KOPT-K1 (cell line): ENCODE results near the gene PDE6D.

Source experiments
- H3K27ac ChIP-seq: fragments of 200-600 bp; sonication (generic); 2 replicates; pipeline ENCODE4 v1.5.1; 2016; ENCODE audit warnings: antibody characterized with exemption, mild to moderate bottlenecking, low read depth, low read length; ENCODE audit not compliant: poor library complexity, severe bottlenecking
- H3K36me3 ChIP-seq: fragments of 200-600 bp; sonication (generic); 2 replicates; pipeline ENCODE4 v1.5.1; 2017; ENCODE audit warnings: antibody characterized with exemption, mild to moderate bottlenecking, low read length, moderate library complexity; ENCODE audit not compliant: insufficient read depth
- H3K9me3 ChIP-seq: fragments of 200-600 bp; sonication (generic); 2 replicates; pipeline ENCODE4 v1.5.1; 2017; ENCODE audit warnings: antibody characterized with exemption, low read length, mild to moderate bottlenecking; ENCODE audit not compliant: insufficient read depth, poor library complexity, severe bottlenecking

The PDE6D gene

GRCh38 chr2:231707927-231708772 lies 72.9 kb downstream of the PDE6D start, which contains the start of gene PTMA:
Gene PTMA (plus strand): TSS chr2:231708525. CDS start chr2:231708707, 182 bp downstream.
- Histone ChIP-seq H3K27ac (peak within 1 kb of the TSS; percentile 98), H3K9me3 (no peaks in the 10 kb centered on the region), H3K36me3 (peaks cover 40% of the 10 kb centered on the region)

GRCh38 chr2:231707625-231707926 lies 73.5 kb downstream of the PDE6D start:
- peaks cover 37% of the 10 kb centered on the region for H3K36me3 ChIP-seq
- no peaks in the 10 kb centered on the region for H3K9me3 ChIP-seq
- peak overlapping the region; percentile 98 for H3K27ac ChIP-seq

GRCh38 chr2:231706731-231707624 lies 74.1 kb downstream of the PDE6D start:
- H3K9me3 ChIP-seq: no peaks in the 10 kb centered on the region

GRCh38 chr2:231704017-231704416 lies 77.1 kb downstream of the PDE6D start:
- peaks cover 4% of the 10 kb centered on the region; the same call in 1 of the 2 replicates for H3K36me3 ChIP-seq
- H3K9me3 ChIP-seq: no peaks in the 10 kb centered on the region
- no peak overlapping the region for H3K27ac ChIP-seq

More at GRCh38 chr2:231706731-231707624, 74.1 kb downstream of the PDE6D start:
- H3K36me3 ChIP-seq: peaks cover 31% of the 10 kb centered on the region
- H3K27ac ChIP-seq: peak overlapping the region; percentile 98

- Histone ChIP-seq H3K9me3 (no peaks in the 10 kb centered on the region), H3K27ac (no peak overlapping the region), H3K36me3 (no peaks in the 10 kb centered on the region)
These were observed 79.4 kb downstream of the PDE6D start for GRCh38 chr2:231701456-231702373.

GRCh38 chr2:231699006-231699405 lies 82.1 kb downstream of the PDE6D start:
- Histone ChIP-seq H3K27ac (no peak overlapping the region), H3K36me3 (no peaks in the 10 kb centered on the region), H3K9me3 (no peaks in the 10 kb centered on the region)

- Histone ChIP-seq H3K27ac (no peak overlapping the region), H3K36me3 (no peaks in the 10 kb centered on the region), H3K9me3 (no peaks in the 10 kb centered on the region)
These were observed 85.1 kb downstream of the PDE6D start for GRCh38 chr2:231696004-231696367.

GRCh38 chr2:231693956-231694355 lies 87.1 kb downstream of the PDE6D start:
- H3K36me3 ChIP-seq: no peaks in the 10 kb centered on the region
- H3K27ac ChIP-seq: no peak overlapping the region
- no peaks in the 10 kb centered on the region for H3K9me3 ChIP-seq

GRCh38 chr2:231692847-231693246 lies 88.2 kb downstream of the PDE6D start:
- H3K27ac ChIP-seq: no peak overlapping the region
- H3K36me3 ChIP-seq: no peaks in the 10 kb centered on the region

GRCh38 chr2:231691251-231691772 lies 89.8 kb downstream of the PDE6D start:
- no peak overlapping the region for H3K27ac ChIP-seq

More at GRCh38 chr2:231692847-231693246, 88.2 kb downstream of the PDE6D start:
- H3K9me3 ChIP-seq: no peaks in the 10 kb centered on the region

GRCh38 chr2:231689124-231689893 lies 91.8 kb downstream of the PDE6D start:
- Histone ChIP-seq H3K9me3 (no peaks in the 10 kb centered on the region), H3K36me3 (no peaks in the 10 kb centered on the region), H3K27ac (no peak overlapping the region)

More at GRCh38 chr2:231691251-231691772, 89.8 kb downstream of the PDE6D start:
- no peaks in the 10 kb centered on the region for H3K36me3 ChIP-seq
- no peaks in the 10 kb centered on the region for H3K9me3 ChIP-seq

- no peaks in the 10 kb centered on the region for H3K36me3 ChIP-seq
- H3K27ac ChIP-seq: no peak overlapping the region
- H3K9me3 ChIP-seq: no peaks in the 10 kb centered on the region
These were observed 92.4 kb downstream of the PDE6D start for GRCh38 chr2:231688719-231689118.

- Histone ChIP-seq H3K27ac (no peak overlapping the region), H3K36me3 (no peaks in the 10 kb centered on the region), H3K9me3 (no peaks in the 10 kb centered on the region)
These were observed 93.1 kb downstream of the PDE6D start for GRCh38 chr2:231687961-231688360.
